Fibroblast of lung (primary cell): ENCODE data around the gene STOML2.

ENCODE experiments used
- EZH2 ChIP-seq: IDR thresholded peaks from 2 replicates; pipeline ENCODE4 v1.5.1; 2012; ENCODE audit warnings: low read length, control low read depth, mild to moderate bottlenecking; ENCODE audit errors: missing control alignments
- TF ChIP-seq, protein P1 (sequence below), 2 donors: IDR thresholded peaks in 1 of 2; conservative IDR thresholded peaks in 1 of 2; 1 replicate in 1 of 2; 2 replicates in 1 of 2; pipeline ENCODE4 v1.5.1; 2011 to 2012; ENCODE audit warnings: low read length in 2 of 2, control low read depth in 1 of 2, inconsistent platforms in 1 of 2, low read depth in 1 of 2, mild to moderate bottlenecking in 1 of 2

DNA sequence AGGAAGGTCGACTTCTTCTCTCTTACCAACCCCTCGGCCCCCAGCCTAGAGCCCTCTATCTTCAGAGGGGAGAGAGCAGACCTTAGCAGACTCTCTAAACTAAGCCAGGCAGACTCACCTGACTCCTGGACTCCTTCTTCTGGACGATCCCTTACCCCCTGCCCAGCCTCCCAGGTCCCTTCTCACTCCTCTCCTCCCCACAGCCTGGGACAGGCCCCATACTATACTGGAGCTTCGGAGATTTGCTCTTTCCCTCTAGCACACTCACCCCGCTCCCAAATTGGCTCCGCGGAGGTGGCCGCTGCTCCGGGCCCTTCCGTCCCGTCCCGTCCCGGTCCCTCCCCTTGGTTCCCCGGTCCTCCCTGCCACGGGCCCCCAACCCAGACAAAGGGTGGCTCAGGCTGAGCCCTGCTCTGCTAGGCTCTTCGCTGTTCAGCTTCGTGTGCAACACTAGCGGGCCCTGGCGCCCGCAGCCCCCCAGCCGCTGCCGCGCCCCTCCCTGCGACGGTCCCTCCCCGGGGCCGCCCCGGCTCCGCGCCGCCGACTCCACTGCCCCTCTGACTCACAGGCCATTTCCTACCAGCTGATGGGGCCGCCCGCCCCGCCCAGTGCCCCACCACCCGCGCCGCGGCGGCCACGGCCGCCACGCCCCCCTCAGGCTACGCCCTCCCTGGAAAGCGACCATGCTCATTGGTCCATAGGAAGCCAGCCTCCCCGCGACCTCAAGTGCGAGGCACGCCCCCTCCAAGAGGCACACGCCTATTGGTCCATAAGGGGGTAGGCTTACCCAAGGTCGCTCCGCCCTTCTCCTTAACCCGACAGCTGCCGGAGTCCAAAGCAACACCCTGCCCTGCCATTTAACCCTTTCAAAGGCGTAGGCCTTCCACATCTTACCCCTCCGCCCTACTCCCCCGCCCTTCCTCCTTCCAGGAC, 8.3 kb upstream of the STOML2 start:
- TF ChIP-seq, protein P1, sequence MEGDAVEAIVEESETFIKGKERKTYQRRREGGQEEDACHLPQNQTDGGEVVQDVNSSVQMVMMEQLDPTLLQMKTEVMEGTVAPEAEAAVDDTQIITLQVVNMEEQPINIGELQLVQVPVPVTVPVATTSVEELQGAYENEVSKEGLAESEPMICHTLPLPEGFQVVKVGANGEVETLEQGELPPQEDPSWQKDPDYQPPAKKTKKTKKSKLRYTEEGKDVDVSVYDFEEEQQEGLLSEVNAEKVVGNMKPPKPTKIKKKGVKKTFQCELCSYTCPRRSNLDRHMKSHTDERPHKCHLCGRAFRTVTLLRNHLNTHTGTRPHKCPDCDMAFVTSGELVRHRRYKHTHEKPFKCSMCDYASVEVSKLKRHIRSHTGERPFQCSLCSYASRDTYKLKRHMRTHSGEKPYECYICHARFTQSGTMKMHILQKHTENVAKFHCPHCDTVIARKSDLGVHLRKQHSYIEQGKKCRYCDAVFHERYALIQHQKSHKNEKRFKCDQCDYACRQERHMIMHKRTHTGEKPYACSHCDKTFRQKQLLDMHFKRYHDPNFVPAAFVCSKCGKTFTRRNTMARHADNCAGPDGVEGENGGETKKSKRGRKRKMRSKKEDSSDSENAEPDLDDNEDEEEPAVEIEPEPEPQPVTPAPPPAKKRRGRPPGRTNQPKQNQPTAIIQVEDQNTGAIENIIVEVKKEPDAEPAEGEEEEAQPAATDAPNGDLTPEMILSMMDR (conservative IDR thresholded peaks at IDR 0.05 in 1 of 2, IDR thresholded peaks at IDR 0.05 in 1 of 2; ENCODE audit: low read depth in 1 of 2, low read length in 2 of 2), result no peak
- TF ChIP-seq EZH2, result no peak
